AG04450 (cell line): ENCODE data around the gene NFKBIE. TPM values are rescaled to one million over a fixed set of nuclear protein-coding genes. Genes with fewer than 3 reads are reported as not detected.

Experiments
- CTCF ChIA-PET: fragments of 300-600, 350-600 bp; formaldehyde crosslinking; extraction: SDS; loops from one replicate; lab custom pipeline; 2022; ENCODE audit warnings: antibody characterized with exemption, inconsistent platforms; lab: Charles Lee
- POLR2A ChIA-PET: fragments of 350-600 bp; formaldehyde crosslinking; extraction: SDS; loops from one replicate; lab custom pipeline; 2021; ENCODE audit warnings: antibody characterized with exemption, inconsistent platforms; lab: Yijun Ruan, JAX
- DNase-seq: peaks from one replicate; pipeline ENCODE4 v3.0.0-alpha.2; 2011; ENCODE audit warnings: low read depth, low spot score
- H3K27ac ChIP-seq: one replicate; pipeline ENCODE4 v1.5.1; 2012; ENCODE audit warnings: low read depth, low read length, control low read depth
- H3K27me3 ChIP-seq: one replicate; pipeline ENCODE4 v1.6.0; 2012; ENCODE audit warnings: low read length; ENCODE audit not compliant: control insufficient read depth, insufficient read depth
- H3K4me3 ChIP-seq: 2 replicates; pipeline ENCODE4 v1.5.1; 2011; ENCODE audit warnings: mild to moderate bottlenecking, low read depth, low read length, control low read depth
- H3K9me3 ChIP-seq: 2 replicates; pipeline ENCODE4 v1.5.1; 2012; ENCODE audit warnings: low read length; ENCODE audit not compliant: control insufficient read depth, insufficient read depth
- CTCF ChIP-seq: IDR thresholded peaks from 2 replicates; pipeline ENCODE4 v1.5.1; 2011; ENCODE audit warnings: low read depth, low read length, control low read depth, inconsistent platforms
- polyA plus RNA-seq: library from polyadenylated mRNA; depleted of rRNA; stranded (reverse); fragments of >200 nt; gene quantifications from 2 replicates; pipeline ENCODE4 v1.2.3, GENCODE V29; 2011

The NFKBIE gene
- polyA plus RNA-seq, 1 experiment = 13.7 TPM

GRCh38 chr6:44230034-44230675, 35.2 kb downstream of the NFKBIE start:
- H3K27me3 ChIP-seq = no peaks in the 10 kb centered on the region
- ChIA-PET CTCF (interaction anchor here (0.6 to 1.1 kb wide), 2 partner anchors 17 to 799 kb away, joined by 4 to 7 read pairs; no protein-coding TSS in a partner anchor), POLR2A (interaction anchor here (0.7 to 1.3 kb wide), 2 partner anchors 10 to 16 kb away, joined by 4 to 5 read pairs; partner anchors contain the start of gene HSP90AB1)
- DNase-seq = no peak
- H3K4me3 ChIP-seq = no peak overlapping the region
- no peaks in the 10 kb centered on the region for H3K9me3 ChIP-seq
- TF ChIP-seq CTCF = no peak
- no peak overlapping the region for H3K27ac ChIP-seq

- POLR2A ChIA-PET = interaction anchor here (0.7 to 1.3 kb wide), 2 partner anchors 9 to 17 kb away, joined by 4 to 5 read pairs; partner anchors contain the start of gene HSP90AB1
- CTCF ChIA-PET = interaction anchor here (0.6 to 1.1 kb wide), 2 partner anchors 16 to 799 kb away, joined by 4 to 7 read pairs; no protein-coding TSS in a partner anchor
Measured at GRCh38 chr6:44229376-44230033, 35.8 kb downstream of the NFKBIE start.

GRCh38 chr6:44228836-44229235, 36.5 kb downstream of the NFKBIE start:
- Histone ChIP-seq H3K4me3 (no peak overlapping the region), H3K27me3 (no peaks in the 10 kb centered on the region), H3K9me3 (no peaks in the 10 kb centered on the region), H3K27ac (no peak overlapping the region)
- ChIA-PET POLR2A (no interaction called here), CTCF (no interaction called here)
- DNase-seq = no peak
- TF ChIP-seq CTCF = no peak

More at GRCh38 chr6:44229376-44230033, 35.8 kb downstream of the NFKBIE start:
- no peak overlapping the region for H3K27ac ChIP-seq
- no peaks in the 10 kb centered on the region for H3K27me3 ChIP-seq
- DNase-seq = no peak
- no peaks in the 10 kb centered on the region for H3K9me3 ChIP-seq
- TF ChIP-seq CTCF = no peak
- no peak overlapping the region for H3K4me3 ChIP-seq

- no peak for DNase-seq
- H3K4me3 ChIP-seq = no peak overlapping the region
- no peak overlapping the region for H3K27ac ChIP-seq
- H3K9me3 ChIP-seq = no peaks in the 10 kb centered on the region
- no peak for TF ChIP-seq CTCF
- CTCF ChIA-PET = no interaction called here
- no peaks in the 10 kb centered on the region for H3K27me3 ChIP-seq
- POLR2A ChIA-PET = no interaction called here
Measured at GRCh38 chr6:44228433-44228832, 36.9 kb downstream of the NFKBIE start.

GRCh38 chr6:44228031-44228430, 37.3 kb downstream of the NFKBIE start:
- Histone ChIP-seq H3K27me3 (no peaks in the 10 kb centered on the region), H3K27ac (no peak overlapping the region), H3K4me3 (no peak overlapping the region), H3K9me3 (no peaks in the 10 kb centered on the region)
- no peak for DNase-seq
- ChIA-PET POLR2A (interaction anchor here (0.9 kb wide), 1 partner anchor 19 kb away, joined by 3 read pairs; the partner anchor contains the start of gene HSP90AB1), CTCF (interaction anchor here (0.8 kb wide), 1 partner anchor 55 kb away, joined by 4 read pairs; no protein-coding TSS in a partner anchor)
- no peak for TF ChIP-seq CTCF
